A673 (cell line): Measurements from ENCODE around the gene SCAP. TPM values are rescaled to one million over a fixed set of nuclear protein-coding genes. Genes with fewer than 3 reads are reported as not detected.

Experiments used
- BruUV-seq: library from RNA; stranded (reverse); fragments of 400-500 nt; replicated peaks from 2 replicates; lab custom pipeline; 2021; lab: Mats Ljungman, UMichigan
- CTCF ChIA-PET: fragments of 300-600 bp; sonication (Branson Sonifier 250); formaldehyde crosslinking; loops from one replicate; lab custom pipeline; 2022; ENCODE audit warnings: antibody characterized with exemption; lab: Charles Lee
- POLR2A ChIA-PET: fragments of 300-600 bp; sonication (Branson Sonifier 250); formaldehyde crosslinking; loops from one replicate; lab custom pipeline; 2022; ENCODE audit warnings: antibody characterized with exemption; ENCODE audit not compliant: low non-redundant PET; lab: Charles Lee
- DNase-seq: peaks from one replicate; pipeline ENCODE4 v3.0.0-alpha.2; 2015; ENCODE audit warnings: low spot score
- H3K27ac ChIP-seq: fragments of 200-600 bp; sonication (generic); 2 replicates; pipeline ENCODE4 v1.5.1; 2016; ENCODE audit warnings: mixed run types, low read depth, mild to moderate bottlenecking, mixed read lengths, antibody characterized with exemption, low read length; ENCODE audit not compliant: poor library complexity, severe bottlenecking
- H3K27me3 ChIP-seq: fragments of 200-600 bp; sonication (generic); replicated peaks from 2 replicates; pipeline ENCODE4 v1.6.1; 2017; ENCODE audit warnings: mixed run types, low read depth, mild to moderate bottlenecking, mixed read lengths, antibody characterized with exemption, low read length; ENCODE audit not compliant: insufficient read depth, poor library complexity
- H3K36me3 ChIP-seq: fragments of 200-600 bp; sonication (generic); 2 replicates; pipeline ENCODE4 v1.6.1; 2016; ENCODE audit warnings: mixed run types, mild to moderate bottlenecking, mixed read lengths, antibody characterized with exemption, low read length; ENCODE audit not compliant: insufficient read depth, poor library complexity, severe bottlenecking
- H3K4me1 ChIP-seq: fragments of 200-600 bp; sonication (generic); 2 replicates; pipeline ENCODE4 v1.6.1; 2017; ENCODE audit warnings: mixed run types, mild to moderate bottlenecking, mixed read lengths, antibody characterized with exemption, low read length; ENCODE audit not compliant: insufficient read depth, poor library complexity, severe bottlenecking
- H3K4me3 ChIP-seq: fragments of 200-600 bp; sonication (generic); 2 replicates; pipeline ENCODE4 v1.5.1; 2016; ENCODE audit warnings: low read depth, mixed run types, mild to moderate bottlenecking, mixed read lengths, low read length; ENCODE audit not compliant: poor library complexity, severe bottlenecking
- H3K9me3 ChIP-seq: fragments of 200-600 bp; sonication (generic); 2 replicates; pipeline ENCODE4 v1.6.1; 2016; ENCODE audit warnings: mixed run types, low read depth, mild to moderate bottlenecking, mixed read lengths, antibody characterized with exemption, low read length; ENCODE audit not compliant: poor library complexity, severe bottlenecking
- EZH2 ChIP-seq: fragments of 200-600 bp; sonication (generic); IDR thresholded peaks from 2 replicates; pipeline ENCODE4 v1.6.1; 2017; ENCODE audit warnings: borderline replicate concordance, low read depth, mild to moderate bottlenecking, mixed read lengths, antibody characterized with exemption, low read length; ENCODE audit not compliant: poor library complexity, severe bottlenecking
- intact Hi-C: fragments of 100-400 bp; cut with micrococcal nuclease; formaldehyde crosslinking; loops from one replicate; pipeline ENCODE4 v1.10.0; 2022; ENCODE audit not compliant: unreplicated experiment
- total RNA-seq: library from RNA; stranded (reverse); gene quantifications from 2 replicates; pipeline ENCODE4 v1.2.3, GENCODE V29; 2021
- TF ChIP-seq, protein P1 (sequence below): fragments of 300-800, 200-600 bp; sonication (generic); conservative IDR thresholded peaks from 2 replicates; pipeline ENCODE4 v1.5.1; 2017; ENCODE audit warnings: low read depth, mild to moderate bottlenecking, antibody characterized with exemption, low read length, moderate library complexity, mixed read lengths

SCAP gene
- total RNA-seq, 1 experiment from 2014 or later, result 43.4 TPM

DNA sequence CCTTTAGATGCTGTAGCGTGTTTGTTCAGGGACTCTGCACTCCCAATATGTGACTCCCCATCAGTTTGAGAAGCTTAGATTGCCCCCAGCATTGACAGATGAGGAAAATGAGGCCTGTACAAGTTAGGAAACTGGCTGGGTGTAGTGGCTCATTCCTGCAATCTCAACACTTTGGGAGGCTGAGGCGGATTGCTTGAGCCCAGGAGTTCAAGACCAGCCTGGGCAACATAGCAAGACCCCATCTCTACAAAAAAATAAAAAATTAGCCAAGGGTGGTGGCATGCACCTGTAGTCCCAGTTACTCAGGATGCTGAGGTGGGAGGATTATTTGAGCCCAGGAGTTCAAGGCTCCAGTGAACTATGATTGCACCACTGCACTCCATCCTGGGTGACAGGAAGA, 108.9 kb downstream of the SCAP start:
- TF ChIP-seq, protein P1, sequence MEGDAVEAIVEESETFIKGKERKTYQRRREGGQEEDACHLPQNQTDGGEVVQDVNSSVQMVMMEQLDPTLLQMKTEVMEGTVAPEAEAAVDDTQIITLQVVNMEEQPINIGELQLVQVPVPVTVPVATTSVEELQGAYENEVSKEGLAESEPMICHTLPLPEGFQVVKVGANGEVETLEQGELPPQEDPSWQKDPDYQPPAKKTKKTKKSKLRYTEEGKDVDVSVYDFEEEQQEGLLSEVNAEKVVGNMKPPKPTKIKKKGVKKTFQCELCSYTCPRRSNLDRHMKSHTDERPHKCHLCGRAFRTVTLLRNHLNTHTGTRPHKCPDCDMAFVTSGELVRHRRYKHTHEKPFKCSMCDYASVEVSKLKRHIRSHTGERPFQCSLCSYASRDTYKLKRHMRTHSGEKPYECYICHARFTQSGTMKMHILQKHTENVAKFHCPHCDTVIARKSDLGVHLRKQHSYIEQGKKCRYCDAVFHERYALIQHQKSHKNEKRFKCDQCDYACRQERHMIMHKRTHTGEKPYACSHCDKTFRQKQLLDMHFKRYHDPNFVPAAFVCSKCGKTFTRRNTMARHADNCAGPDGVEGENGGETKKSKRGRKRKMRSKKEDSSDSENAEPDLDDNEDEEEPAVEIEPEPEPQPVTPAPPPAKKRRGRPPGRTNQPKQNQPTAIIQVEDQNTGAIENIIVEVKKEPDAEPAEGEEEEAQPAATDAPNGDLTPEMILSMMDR, result no peak
- TF ChIP-seq EZH2, result no peak
- DNase-seq, result no peak
- Histone ChIP-seq H3K27ac (no peak overlapping the region), H3K36me3 (no peaks in the 10 kb centered on the region), H3K9me3 (no peaks in the 10 kb centered on the region), H3K4me1 (no peaks in the 10 kb centered on the region), H3K27me3 (no peaks in the 10 kb centered on the region), H3K4me3 (no peak overlapping the region)
- ChIA-PET POLR2A (no interaction called here), CTCF (no interaction called here)
- intact Hi-C loops, result no loop called here
- BruUV-seq, result no TSS peak

DNA sequence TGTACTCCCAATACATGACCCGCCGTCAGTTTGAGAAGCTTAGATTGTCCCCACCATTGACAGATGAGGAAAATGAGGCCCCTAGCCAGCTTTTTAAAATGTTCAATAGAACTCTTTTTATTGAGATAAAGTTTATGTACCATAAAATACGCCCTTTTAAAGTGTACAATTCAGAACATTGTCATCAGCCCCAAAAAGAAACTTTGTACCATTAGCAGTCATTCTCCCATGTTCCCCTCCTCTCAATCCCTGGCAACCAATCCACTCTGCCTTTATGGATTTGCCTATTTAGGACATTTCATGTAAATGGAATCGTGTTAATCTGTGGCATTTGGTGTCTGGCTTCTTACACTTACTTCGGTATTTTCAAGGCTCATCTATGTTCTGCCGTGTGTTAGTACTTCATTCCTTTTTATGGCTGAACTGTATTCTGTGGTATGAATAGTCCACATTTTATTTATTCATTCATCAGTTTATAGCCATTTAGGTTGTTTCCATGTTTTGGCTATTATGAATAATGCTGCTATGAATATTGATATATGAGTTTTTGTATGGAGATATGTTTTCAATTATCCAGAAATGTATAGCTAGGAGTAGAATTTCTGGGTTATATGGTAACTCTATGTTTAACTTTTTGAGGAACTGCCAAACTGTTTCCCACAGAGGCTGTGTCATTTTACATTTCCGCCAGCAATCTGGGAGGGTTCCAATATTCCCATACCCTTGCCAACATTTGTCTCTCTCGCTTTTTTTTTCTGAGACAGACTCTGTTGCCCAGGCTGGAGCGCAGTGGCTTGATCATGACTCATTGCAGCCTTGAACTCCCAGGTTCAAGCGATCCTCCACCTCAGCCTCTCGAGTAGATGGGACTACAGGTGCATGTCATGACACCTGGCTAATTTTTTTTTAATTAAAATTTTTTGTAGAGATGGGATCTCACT, 110.3 kb downstream of the SCAP start:
- TF ChIP-seq, protein P1, result no peak
- TF ChIP-seq EZH2, result no peak
- H3K9me3 ChIP-seq, result no peaks in the 10 kb centered on the region
- H3K27ac ChIP-seq, result no peak overlapping the region
- H3K4me3 ChIP-seq, result no peak overlapping the region
- H3K4me1 ChIP-seq, result no peaks in the 10 kb centered on the region
- no peaks in the 10 kb centered on the region for H3K27me3 ChIP-seq
- no TSS peak for BruUV-seq
- POLR2A ChIA-PET, result no interaction called here
- no peaks in the 10 kb centered on the region for H3K36me3 ChIP-seq
- intact Hi-C loops, result no loop called here
- DNase-seq, result peak; percentile 23
- CTCF ChIA-PET, result no interaction called here

Other genes starting within 250 kb of the SCAP start
- 4.4 and 4.7 TPM in 2 replicates for gene KIF9, start 193.1 kb downstream of the SCAP start, total RNA-seq
- 22.6 and 22.7 TPM in 2 replicates for gene KLHL18, start 193.0 kb downstream of the SCAP start, total RNA-seq
- 24.0 and 26.6 TPM in 2 replicates for gene PTPN23, start 94.9 kb downstream of the SCAP start, total RNA-seq
- 46.2 and 53.5 TPM in 2 replicates for gene ELP6, start 37.8 kb upstream of the SCAP start, total RNA-seq
- 21.7 and 25.0 TPM in 2 replicates for gene CSPG5, start 102.9 kb upstream of the SCAP start, total RNA-seq